H1 (cell line): Measurements from ENCODE around the gene KAT5. TPM values are rescaled to one million over a fixed set of nuclear protein-coding genes. Genes with fewer than 3 reads are reported as not detected.

ENCODE experiments used
- EZH2 ChIP-seq: fragments of 200-600 bp; sonication (generic); IDR thresholded peaks from 2 replicates; pipeline ENCODE4 v1.7.1; 2012; ENCODE audit warnings: low read depth, mild to moderate bottlenecking, moderate library complexity, low read length, inconsistent platforms; ENCODE audit not compliant: severe bottlenecking
- FOSL1 ChIP-seq: IDR thresholded peaks from 2 replicates; pipeline ENCODE4 v1.6.1; 2011; ENCODE audit warnings: mild to moderate bottlenecking, low read depth, low read length, moderate library complexity; ENCODE audit not compliant: insufficient read depth
- POLR2A ChIP-seq, 2 experiments: IDR thresholded peaks; 1 replicate in 1 of 2; 2 replicates in 1 of 2; pipeline ENCODE4 v1.6.1; 2011; ENCODE audit warnings: low read depth in 2 of 2, low read length in 2 of 2, mild to moderate bottlenecking in 2 of 2; ENCODE audit errors: control extremely low read depth in 1 of 2
- SIX5 ChIP-seq: IDR thresholded peaks from 2 replicates; pipeline ENCODE4 v1.6.1; 2011; ENCODE audit warnings: mild to moderate bottlenecking, low read depth, low read length
- SP1 ChIP-seq: IDR thresholded peaks from 2 replicates; pipeline ENCODE4 v1.6.1; 2011; ENCODE audit warnings: low read depth, low read length
- polyA plus RNA-seq, 7 experiments: library from polyadenylated mRNA; depleted of rRNA in 3 of 7; stranded (reverse) in 5 of 7; unstranded in 2 of 7; fragments of >200 nt in 5 of 7; fragments of 200-250 nt in 2 of 7; gene quantifications; 1 replicate in 5 of 7; 2 replicates in 1 of 7; 4 replicates in 1 of 7; pipeline versions ENCODE4 v1.2.1 to v1.2.3, GENCODE V29; 2011 to 2013; ENCODE audit warnings: missing spikeins in 2 of 7, mixed read lengths in 2 of 7
- total RNA-seq: library from RNA; stranded (reverse); fragmentation: NEBNext Ultra II Directional; extraction: Animal tissue kit (Norgen Biotek cat#: 25700); gene quantifications from 2 replicates; pipeline ENCODE4 v1.2.1, GENCODE V29; 2021

KAT5 gene
- total and polyA plus RNA-seq, 2 of the 8 experiments (the other 6 are each of a cell fraction or from before 2014, with no cell fraction given): 26.7 to 37.4 TPM

DNA sequence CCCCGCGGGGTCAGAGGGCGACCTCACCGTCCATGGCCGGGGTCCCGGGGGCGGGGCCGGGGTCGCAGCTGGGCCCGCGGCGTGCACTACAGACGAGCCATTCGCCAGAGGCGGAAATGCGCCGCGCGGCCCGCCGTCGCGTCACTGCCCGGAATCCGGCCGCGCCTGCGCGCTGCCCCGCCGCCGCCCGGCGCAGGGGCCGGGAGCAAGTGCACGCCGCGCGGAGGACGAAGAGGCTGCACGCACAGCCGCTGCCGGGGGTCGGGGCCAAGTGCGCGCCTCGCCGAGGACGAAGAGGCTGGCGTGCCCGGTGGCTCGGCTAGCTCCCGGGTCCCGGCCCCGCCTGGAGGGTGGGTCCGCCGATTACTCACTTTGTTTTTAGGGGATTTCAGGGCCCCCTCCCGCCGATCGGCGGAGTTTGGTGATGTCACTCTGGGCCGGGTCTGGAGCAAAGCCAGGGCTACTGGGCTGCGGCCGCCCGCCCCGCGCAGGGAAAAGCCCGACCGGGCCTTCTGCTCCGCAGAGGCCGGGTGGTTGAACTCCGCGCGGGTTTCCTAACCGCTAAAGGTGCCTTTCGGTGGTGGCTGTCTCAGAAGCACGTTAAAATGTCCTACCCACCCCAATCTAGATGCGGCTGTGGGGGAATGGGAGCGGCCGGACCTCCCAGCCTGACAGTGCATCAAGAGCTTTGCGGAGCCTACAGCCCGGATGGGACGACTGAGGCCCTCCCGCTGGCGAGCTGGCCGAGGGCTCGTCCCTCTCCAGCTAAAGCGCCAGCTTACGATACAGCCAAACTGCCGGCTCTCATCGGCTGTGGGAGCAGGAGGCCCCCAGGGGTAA, 49.0 kb upstream of the KAT5 start, which contains the start of gene RELA (continued):
- TF ChIP-seq SP1 (no peak), POLR2A (IDR thresholded peaks at IDR 0.05; ENCODE audit: control extremely low read depth in 1 of 2, low read depth in 2 of 2, low read length in 2 of 2) (peak in 1 of 2 experiments; percentile 51; a peak in 2 of 3 replicates), FOSL1 (peak; percentile 41; the same call in 1 of the 2 replicates), SIX5 (no peak), EZH2 (no peak)
